GM21786 (cell line): ENCODE measurements around the gene NAV3.

Source experiments
- ATAC-seq: cut with Tn5 transposase; IDR thresholded peaks from one replicate; pipeline ENCODE4 v1.9.1; 2021; ENCODE audit not compliant: unreplicated experiment

NAV3 gene

GRCh38 chr12:77924703-77925102, 94.0 kb downstream of the NAV3 start:
- no peak for ATAC-seq

- ATAC-seq, result peak; percentile 100
Observed at GRCh38 chr12:77925536-77926108, 94.9 kb downstream of the NAV3 start.

DNA sequence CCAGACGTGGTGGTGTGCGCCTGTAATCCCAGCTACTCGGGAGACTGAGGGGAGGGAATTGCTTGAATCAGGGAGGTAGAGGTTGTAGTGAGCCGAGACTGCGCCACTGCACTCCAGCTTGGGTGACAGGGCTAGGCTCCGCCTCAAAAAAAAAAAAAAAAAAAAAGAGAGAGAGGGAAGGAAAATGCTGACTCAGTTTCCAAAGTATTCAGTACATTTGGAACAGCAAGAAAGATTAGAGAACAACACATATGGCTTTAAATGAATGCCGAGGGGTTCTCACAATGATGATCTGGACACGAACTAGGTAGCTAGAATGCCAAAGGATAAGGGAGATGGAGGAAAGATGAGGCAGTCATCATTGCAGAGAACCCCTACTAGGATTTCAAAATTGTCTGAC, 97.4 kb downstream of the NAV3 start:
- ATAC-seq, result no peak

GRCh38 chr12:77932216-77932615, 101.5 kb downstream of the NAV3 start:
- ATAC-seq, result no peak

- ATAC-seq, result no peak
Observed at GRCh38 chr12:77938301-77938700, 107.6 kb downstream of the NAV3 start.

- ATAC-seq, result no peak
Observed at GRCh38 chr12:77940011-77940423, 109.3 kb downstream of the NAV3 start.

- no peak for ATAC-seq
Observed at GRCh38 chr12:77940567-77940966, 109.9 kb downstream of the NAV3 start.

DNA sequence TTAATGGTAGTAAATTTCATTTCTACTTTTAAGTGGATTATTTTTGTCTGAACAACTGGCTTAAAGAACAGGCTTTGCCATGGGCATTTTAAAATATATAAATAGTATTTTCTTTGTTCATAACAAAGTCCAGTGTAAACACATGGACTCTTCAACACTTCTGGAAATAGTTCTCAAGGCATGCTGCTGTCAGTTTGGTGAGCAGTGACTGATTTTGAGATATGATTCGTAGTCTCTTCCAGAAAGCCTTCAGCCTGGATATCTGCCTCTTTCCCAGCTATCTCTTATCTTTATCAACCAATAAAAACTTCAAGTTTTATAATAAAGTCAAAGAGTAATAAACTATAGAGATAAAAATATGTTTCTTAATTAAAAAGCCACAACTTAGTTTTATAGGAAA, 110.7 kb downstream of the NAV3 start:
- no peak for ATAC-seq

DNA sequence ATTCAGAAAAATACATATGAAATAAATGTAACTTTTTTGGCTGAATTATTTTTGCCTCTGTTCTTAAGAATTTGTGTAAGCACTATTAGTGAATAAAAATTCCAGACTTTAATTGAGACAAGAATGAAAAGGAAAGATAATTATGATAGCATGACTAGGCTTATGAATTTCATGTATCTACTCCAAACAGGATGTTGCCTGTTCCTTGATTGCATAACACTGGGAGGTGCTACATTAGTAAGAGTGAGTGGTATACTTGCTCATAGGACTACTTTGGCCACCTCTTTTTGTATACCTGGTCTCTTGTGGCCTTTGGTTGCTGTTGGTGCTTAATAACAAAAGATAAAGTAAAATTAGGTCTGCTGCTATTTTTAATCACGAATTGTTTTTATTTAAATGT, 112.8 kb downstream of the NAV3 start:
- ATAC-seq, result no peak

- ATAC-seq, result no peak
Observed at GRCh38 chr12:77946541-77947061, 115.9 kb downstream of the NAV3 start.

DNA sequence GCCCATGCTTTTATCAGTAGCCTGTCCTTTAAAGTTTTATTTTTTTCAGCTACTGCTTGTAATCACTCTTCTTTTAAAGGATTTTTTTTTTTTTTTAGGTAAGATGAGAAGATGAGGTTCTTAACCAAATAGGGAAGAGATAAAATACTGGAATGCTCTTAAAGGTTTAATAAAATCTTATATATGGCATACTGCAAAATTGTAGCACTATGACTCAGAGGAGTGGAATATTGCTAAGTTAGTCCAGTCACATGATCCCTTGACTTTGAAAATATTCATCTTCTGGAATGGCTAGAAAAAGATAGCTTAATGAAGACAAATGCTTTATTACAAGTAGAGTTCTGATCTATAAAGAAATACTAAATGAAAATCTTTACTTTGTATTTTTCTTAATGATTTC, 116.6 kb downstream of the NAV3 start:
- ATAC-seq, result no peak

DNA sequence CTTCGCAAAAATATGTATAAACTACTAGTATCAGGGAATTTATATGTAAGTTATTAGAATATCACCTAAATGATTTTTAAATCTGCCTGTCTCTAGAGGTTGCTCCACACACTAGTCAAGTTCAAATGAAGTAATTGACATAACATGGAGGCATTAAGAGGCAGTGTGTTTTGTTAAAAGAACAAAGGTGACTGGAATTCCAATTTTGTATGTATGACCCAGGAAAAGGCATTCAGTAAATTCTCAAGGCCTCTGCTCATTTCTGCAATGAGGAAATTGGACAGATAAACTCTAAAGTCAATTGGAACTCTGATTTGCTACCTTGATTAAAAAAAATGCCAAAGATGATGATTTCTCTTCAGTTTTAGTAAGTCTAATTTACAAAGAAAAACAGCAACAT, 117.1 kb downstream of the NAV3 start:
- ATAC-seq, result no peak

DNA sequence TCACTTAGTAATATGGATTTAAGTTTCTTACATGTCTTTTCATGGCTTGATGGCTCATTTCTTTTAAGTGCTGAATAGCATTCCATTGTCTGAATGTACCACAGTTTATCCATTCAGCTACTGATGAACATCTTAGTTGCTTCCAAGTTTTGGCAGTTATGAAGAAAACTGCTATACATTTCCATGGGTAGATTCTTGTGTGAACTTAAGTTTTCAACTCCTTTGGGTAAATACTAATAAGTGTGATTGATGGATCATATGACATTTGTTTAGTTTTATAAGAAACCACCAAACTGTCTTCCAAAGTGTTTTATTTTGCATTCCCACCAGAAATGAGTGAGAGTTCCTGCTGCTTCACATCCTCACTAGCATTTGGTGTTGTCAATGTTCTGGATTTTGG, 119.2 kb downstream of the NAV3 start:
- no peak for ATAC-seq

- ATAC-seq, result no peak
Observed at GRCh38 chr12:77953528-77954205, 123.0 kb downstream of the NAV3 start.

GRCh38 chr12:77954206-77954555, 123.5 kb downstream of the NAV3 start:
- ATAC-seq, result no peak

DNA sequence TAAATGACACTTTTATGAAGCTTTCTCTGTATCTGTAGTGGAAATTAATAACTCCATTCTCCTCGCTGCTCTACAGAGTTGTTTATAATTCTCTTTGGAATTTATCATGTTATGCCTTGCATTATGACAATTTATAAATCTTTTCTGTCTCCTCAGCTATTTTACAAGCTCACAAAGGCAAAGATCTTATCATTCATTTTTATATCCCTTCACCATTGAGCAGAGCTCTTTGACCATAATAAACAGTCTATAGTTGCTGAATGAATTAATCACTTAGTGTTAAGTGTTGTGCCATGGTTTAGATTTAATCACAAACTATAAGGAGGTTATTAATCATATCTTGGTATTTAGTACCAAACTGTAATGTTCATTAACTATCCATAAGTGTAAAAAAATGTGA, 126.4 kb downstream of the NAV3 start:
- no peak for ATAC-seq

- no peak for ATAC-seq
Observed at GRCh38 chr12:77963576-77964178, 133.0 kb downstream of the NAV3 start.

- no peak for ATAC-seq
Observed at GRCh38 chr12:77965790-77966189, 135.1 kb downstream of the NAV3 start.

DNA sequence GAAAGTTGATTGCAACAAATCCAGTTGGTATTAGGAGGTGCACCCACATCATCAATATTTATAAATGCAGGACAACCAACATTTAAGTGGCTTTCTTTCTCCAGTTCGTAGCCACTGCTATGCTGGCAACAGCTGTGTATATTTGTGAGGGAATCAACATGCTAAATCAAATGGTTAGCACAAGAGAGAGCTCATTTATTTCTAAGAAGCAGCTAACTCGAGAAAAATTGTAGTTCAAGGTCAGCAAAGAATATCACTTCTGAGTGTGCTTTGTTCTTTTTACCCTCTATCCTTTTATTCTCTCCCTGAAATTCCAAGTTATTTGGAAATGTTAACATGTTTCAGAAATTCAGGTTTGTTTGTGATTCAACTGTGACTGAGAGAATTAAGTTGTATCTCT, 137.3 kb downstream of the NAV3 start:
- no peak for ATAC-seq

DNA sequence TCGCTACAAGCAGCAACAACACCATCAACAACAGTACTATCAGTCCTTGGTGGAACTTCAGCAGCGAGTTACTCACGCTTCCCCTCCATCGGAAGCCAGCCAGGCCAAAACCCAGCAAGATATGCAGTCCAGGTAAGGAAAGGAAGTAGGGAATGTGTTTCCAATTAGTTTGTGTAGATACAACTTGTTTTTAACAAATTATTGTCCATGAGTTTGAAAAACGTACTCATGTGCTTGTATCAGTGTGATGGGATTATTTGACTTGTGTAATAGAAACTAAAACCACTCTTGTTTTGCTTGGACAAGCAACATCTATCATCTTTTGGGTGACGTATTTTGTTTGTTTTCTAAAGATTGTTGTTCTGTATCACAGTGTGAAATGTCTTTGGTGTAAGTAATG, 137.9 kb downstream of the NAV3 start:
- ATAC-seq, result no peak

GRCh38 chr12:77973579-77973978, 142.9 kb downstream of the NAV3 start:
- no peak for ATAC-seq

GRCh38 chr12:77974645-77975044, 144.0 kb downstream of the NAV3 start:
- no peak for ATAC-seq
